HG02885 (cell line): ENCODE measurements around the gene TRIM9.
"Not testable (repeated sequence)": the region's sequence is repeated elsewhere in the genome, so short reads cannot be mapped to it uniquely, and the experiment has no call there.

Experiments used
- ATAC-seq: cut with Tn5 transposase; IDR thresholded peaks from one replicate; pipeline ENCODE4 v1.9.1; 2021; ENCODE audit warnings: mild to moderate bottlenecking; ENCODE audit not compliant: unreplicated experiment, poor library complexity

TRIM9 gene

DNA sequence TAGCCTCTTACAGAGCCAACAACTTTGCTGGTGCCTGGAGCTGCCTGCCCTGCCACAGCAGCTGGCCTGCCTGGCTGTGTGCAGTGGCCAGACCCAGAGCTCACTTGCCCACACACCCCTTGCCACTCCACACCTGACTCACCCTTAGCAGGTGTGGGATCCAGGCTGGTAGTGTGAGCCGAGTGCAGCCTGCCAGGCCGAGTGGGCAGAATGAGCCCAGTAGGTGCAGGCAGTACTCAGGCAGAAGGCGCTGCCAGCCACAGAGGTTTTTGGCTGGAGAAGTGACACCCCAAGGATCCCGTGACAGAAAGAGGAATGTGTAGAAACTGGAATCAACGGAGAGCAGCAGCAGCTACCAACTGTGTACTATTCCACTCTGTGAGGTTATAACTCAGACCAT lies 120.8 kb downstream of the TRIM9 start:
- ATAC-seq: no peak

DNA sequence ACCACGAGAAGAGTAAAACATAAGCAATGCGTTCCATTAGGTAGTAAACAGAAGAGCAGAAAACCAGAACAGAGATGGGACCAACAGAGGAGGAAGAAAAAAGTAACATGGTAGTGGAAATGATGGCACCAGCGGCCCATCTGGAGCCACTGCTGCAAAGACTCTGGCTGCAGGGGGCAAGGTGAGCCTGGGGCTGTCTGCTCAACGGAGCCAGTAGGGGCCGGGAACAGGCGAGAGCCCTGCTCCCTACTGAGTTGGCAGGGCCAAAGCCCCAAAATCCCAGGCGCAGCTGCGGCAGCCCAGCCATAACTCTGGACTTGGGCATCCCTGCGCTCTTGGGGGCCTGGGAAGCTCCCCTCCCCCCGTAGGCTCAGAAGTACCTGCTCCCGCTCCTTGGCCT lies 122.2 kb downstream of the TRIM9 start:
- no peak for ATAC-seq

GRCh38 chr14:50970886-50971781 lies 123.8 kb downstream of the TRIM9 start:
- ATAC-seq: no peak

DNA sequence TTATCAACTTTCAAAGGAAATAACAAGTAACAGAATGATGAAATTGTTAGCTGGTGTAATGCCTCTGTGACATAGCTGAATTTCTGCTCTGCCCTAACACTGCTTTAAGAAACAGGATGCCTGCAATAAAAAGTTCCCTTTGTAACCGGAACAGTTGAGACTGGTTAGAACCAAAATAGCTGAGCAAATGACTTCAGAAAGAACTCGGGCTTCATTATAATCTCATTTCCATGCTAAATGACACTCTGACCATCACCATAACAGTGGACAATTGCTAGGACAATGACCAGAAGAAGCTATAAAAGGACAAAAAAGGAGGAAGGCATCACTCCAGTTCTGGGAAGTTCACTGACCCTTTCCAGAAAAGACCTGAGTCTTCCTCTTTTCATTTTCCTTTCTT lies 127.1 kb downstream of the TRIM9 start:
- no peak for ATAC-seq

DNA sequence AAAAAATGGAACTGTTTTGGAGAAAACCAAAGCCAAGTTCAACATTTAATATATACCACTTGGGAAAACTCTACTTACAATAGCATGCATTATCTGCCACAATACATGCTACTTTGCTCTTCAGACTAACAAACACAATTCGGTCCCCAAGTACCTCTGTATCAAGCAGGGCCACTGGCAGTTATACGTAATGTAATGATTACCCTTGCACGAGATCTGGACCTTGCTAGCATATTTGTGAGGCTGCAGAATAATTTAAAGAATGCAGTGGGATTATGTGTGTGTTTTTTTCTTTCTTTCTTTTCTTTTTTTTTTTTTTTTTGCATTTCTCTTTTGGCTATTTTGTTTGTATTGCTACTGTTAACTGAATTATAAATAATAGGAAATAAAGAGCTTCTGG lies 127.8 kb downstream of the TRIM9 start:
- no peak for ATAC-seq

DNA sequence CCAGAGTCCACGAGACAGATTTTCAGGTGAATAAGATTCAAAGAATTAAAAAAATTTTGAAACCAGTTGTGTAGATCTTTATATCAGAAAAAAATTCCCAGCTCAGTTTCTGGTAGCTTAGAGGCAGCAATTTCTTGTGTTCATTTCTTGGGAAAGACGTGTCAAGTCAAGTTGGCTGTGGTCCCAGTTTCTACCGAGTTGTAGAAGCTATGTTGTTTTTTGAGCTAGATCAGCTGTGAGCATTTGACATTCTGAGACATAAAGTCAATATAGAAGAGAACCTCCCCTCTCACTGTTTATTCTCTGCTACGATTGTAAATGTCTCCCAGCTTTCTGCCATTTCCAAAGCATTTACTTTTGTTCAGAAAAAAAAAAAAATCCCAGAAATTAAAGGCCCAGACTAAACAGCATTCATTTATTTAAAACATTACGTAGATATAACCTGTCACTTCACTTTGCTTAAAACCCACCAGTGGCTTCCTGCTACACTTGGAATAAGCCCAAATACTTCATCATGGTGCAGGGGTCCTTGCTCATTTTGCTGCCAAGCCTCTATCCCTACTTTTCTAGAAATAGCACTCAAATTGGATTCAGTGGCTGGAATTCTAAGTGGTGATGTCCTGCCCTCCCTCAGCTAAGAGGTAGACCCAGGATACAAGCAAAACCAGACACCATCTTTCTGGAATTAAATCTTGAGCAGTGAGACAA lies 130.1 kb downstream of the TRIM9 start:
- ATAC-seq: no peak

GRCh38 chr14:50963919-50964318 lies 131.0 kb downstream of the TRIM9 start:
- ATAC-seq: no peak

GRCh38 chr14:50961605-50962221 lies 133.2 kb downstream of the TRIM9 start:
- no peak for ATAC-seq

DNA sequence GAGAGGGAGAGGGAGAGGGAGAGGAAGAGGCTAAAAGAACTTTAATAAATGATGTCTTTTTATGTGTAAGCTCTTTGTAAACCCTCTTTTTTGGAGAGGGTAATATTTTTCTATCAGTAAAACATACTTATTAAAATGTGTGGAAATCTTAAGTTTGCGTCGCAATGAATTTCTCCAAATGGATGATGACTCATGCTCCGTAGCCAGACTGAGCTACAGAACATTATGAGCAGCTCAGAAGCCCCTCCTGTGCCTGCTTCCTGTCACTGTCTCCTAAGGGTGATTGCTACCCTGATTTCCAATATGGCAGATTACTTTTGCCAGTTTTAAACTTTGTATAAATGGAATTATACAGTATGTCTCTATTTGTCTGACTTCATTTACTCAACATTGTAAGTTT lies 137.6 kb downstream of the TRIM9 start:
- ATAC-seq: no peak

DNA sequence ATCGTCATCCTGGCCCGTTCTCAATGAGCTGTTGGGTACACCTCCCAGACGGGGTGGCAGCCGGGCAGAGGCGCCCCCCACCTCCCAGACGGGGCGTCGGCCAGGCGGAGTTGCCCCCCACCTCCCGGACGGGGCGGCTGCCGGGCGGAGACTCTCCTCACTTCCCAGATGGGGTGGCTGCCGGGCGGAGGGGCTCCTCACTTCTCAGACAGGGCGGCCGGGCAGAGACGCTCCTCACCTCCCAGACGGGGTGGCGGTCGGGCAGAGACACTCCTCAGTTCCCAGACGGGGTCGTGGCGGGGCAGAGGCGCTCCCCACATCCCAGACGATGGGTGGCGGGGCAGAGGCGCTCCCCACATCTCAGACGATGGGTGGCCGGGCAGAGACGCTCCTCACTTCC lies 138.5 kb downstream of the TRIM9 start:
- not testable (repeated sequence) for ATAC-seq

DNA sequence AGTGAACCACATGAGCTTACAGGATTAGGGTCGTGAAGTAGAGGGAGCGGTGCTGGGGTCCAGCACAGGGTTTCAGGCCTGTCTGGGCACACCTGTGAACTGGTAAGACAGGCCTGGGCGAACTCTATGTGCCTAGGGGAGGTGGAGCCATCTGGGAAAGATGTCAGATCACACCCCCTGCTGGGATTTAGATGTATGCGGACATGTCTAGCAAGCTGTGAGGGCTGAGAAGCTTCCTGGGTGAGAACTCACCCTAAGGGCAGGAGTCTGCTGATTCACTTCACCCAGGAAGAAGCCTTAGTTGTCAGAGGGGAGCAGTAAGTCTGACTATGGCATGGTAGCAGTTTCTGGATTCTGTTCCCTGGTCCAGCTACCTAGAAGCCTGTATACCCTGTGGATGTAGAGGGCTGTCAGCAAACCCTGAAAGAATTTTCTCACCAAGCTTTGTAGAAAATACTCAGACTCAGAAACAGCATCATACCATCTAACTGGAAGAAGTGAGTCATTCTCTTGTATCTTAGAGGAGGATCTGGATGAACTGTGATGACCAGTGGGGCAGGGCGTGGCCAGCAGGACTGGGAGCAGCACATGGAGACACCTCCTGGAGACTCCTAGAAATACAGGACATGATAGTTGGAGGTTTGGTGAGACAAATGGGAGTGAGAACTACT lies 139.4 kb downstream of the TRIM9 start:
- ATAC-seq: no peak

- peak; percentile 52 for ATAC-seq
Observed at GRCh38 chr14:50954811-50955372, 140.0 kb downstream of the TRIM9 start.

DNA sequence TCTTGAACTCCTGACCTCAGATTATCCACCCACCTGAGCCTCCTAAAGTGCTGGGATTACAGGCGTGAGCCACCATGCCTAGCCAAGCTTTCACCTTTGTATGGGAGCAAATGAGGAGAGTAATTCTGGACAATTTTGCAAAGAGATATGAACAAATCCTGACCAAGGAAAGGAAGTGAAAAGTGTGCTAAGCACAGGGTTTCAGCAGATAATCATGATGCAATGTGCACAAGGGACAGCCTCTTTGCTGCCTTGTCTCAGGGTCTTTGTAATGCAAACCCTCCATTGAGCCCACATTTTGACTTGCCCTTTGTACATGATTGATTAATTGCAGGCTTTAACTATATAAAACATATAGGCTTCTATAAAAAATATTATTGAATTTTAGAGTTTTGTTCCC lies 141.4 kb downstream of the TRIM9 start:
- no peak for ATAC-seq

- no peak for ATAC-seq
Observed at GRCh38 chr14:50951032-50951431, 143.9 kb downstream of the TRIM9 start.

- no peak for ATAC-seq
Observed at GRCh38 chr14:50948205-50948604, 146.7 kb downstream of the TRIM9 start.

DNA sequence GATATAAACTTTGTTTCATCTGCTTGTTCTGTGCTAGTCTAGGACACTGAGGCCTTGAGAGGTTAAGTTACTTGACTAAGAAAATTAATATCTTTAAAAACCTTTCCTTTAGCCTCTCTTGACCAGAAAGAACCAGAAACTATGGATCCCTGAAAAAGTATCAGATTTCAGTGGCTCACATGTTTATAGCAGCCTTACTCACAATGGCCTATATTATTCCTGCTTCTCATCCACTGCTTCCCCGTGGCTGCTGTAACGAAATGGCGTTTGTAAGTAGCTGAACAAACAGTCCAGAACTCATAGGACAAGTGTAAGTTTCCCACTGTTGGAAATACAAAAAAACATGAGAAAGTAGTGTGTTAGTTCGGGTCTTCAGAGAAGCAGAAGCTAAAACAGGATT lies 147.5 kb downstream of the TRIM9 start:
- no peak for ATAC-seq

GRCh38 chr14:50946234-50946935 lies 148.5 kb downstream of the TRIM9 start:
- ATAC-seq: no peak

- peak; percentile 28 for ATAC-seq
Observed at GRCh38 chr14:50944647-50945413, 150.1 kb downstream of the TRIM9 start.
